HG02938 (cell line): ENCODE data around the gene POLR3C.
A peak's percentile ranks its signal among the peaks of the same experiment; 100 is the strongest.
"Not testable (repeated sequence)": the region's sequence is repeated elsewhere in the genome, so short reads cannot be mapped to it uniquely, and the experiment has no call there.

ENCODE experiments used
- ATAC-seq: cut with Tn5 transposase; IDR thresholded peaks from one replicate; pipeline ENCODE4 v1.9.1; 2021; ENCODE audit warnings: mild to moderate bottlenecking, moderate library complexity; ENCODE audit not compliant: unreplicated experiment

The POLR3C gene, protein sequence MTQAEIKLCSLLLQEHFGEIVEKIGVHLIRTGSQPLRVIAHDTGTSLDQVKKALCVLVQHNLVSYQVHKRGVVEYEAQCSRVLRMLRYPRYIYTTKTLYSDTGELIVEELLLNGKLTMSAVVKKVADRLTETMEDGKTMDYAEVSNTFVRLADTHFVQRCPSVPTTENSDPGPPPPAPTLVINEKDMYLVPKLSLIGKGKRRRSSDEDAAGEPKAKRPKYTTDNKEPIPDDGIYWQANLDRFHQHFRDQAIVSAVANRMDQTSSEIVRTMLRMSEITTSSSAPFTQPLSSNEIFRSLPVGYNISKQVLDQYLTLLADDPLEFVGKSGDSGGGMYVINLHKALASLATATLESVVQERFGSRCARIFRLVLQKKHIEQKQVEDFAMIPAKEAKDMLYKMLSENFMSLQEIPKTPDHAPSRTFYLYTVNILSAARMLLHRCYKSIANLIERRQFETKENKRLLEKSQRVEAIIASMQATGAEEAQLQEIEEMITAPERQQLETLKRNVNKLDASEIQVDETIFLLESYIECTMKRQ

DNA sequence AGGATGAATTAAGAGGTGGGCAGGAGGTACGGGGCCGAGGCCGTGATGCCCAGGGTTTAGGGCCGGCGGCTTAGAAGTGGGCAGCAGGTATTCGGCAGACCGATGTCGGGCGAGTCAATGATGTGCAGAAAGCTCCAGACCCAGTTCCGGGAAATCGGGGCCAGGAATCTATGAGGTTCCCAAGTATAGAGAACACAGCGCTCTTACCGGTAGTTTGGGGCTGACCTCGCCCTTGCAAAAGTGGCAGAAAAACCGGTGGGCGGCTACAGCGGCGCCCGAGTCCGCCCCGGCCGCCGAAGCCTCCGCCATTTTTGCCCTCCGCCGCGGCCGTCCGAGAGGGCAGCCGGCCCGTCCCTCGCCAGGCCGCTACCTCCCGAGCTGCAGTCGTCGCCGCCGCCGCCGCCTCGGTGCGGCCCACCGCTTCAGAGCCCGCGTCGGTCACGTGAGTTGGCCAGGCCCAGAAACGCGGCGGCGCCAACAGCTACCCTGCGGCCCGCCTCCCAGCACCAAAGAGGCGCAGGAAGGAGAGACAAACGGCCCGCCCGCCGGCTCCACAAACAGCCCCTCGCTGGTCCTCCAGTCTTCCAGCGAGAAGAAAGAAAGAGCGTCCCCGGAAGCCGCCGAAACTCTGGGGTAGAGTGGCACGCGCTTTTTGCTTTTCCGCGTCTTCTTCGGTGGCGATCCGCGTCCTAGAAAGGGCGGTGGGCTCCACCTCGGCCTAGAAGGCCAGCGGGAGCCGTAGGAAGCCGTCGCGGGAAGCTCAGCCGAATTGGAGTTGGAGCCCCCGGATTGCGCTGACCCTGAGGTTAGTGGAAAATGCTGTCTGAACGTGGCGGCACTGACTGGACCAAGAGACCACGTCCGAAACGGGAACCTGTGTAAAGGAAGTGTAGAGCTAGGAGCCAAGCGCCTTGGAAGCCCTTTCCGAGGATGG, at the start of gene POLR3C, which contains the start of gene RNF115:
POLR3C (plus strand) TSS at position 636 of the 934 bp plus-strand sequence. CDS start 1,577 bp downstream, outside the sequence.
RNF115 (minus strand) TSS at position 531 of the 934 bp plus-strand sequence; CDS start at position 309, 222 bp downstream.
- ATAC-seq: peak; percentile 75

DNA sequence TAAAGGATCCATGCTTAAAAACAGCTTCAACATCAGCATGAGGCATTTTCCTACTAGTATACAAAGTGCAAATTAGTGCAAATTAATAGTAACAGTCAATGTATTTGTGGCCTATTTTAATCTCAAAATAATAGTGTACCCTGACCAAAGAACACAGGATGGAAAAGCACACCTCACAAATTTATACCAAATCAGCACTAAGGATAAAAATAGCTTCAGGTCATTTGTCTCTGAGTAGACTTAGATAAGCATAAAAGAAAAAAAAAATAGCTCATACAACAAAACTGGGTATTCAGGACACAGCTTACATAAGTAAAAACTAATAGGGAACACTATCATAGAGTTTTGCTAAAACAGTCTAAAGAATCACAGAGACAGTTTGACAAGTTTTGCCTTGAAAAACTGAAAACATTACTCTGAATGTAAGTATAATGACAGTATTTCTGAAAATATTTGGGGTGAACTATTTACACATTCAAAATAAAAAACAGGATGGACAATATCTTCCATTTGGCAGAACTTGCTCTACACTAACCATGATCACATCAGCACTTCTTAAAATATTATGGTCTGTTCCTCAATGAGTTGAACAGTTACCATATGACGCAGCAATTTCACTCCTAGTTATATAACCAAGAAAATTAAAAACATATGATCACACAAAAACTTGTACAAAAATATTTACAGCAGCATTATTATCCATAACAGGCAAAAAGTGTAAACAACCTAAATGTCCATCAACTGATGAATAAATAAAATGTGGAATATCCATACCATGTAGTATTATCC, 46.4 kb upstream of the POLR3C start:
- no peak for ATAC-seq

DNA sequence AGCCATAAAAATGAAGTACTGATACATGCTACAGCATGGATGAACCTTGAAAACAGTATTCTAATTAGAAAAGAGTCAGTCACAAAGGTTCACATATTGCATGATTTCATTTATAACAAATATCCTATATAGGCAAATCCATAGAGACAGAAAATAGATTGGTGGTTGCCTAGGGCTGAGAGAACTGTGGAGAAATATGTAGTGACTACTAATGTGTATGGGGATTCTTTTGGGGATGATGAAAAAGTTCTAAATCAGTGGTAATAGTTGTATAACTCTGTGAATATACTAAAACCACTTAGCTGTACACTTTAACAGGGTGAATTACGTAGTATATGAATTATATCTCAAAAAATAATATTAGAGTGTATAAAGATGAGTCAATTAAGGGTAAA, 45.9 kb upstream of the POLR3C start:
- ATAC-seq: no peak

DNA sequence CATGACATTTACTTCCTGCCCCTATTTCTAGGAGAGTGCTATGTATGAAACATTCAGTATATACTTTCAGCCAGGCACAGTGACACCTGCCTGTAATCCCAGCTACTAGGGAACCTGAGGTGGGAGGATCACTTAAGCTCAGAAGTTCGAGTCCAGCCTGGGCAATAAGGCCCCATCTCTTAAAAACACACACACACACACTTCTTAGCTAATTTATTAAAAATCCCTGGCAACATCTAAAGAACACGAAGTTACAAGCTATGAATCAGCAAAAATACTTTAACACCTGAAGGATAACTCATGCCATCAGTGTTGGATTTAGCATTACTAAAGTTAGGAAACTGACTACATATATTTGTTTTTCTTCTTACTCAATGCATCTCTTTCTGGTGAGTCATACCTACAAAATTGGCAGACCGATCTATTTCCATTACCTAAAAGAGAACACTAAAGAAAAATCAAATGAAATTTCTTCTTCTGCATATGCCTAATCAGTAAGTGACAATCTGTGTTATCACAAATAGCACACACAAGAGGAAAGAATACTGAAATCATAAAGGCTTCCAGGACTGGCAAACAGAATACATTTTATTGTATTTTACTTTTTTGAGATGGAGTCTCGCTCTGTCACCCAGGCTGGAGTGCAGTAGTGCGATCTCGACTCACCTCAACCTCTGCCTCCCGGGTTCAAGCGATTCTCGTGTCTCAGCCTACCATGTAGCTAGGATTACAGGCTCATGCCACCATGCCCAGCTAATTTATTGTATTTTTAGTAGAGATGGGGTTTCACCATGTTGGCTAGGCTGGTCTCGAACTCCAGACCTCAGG, 41.5 kb upstream of the POLR3C start:
- no peak for ATAC-seq

DNA sequence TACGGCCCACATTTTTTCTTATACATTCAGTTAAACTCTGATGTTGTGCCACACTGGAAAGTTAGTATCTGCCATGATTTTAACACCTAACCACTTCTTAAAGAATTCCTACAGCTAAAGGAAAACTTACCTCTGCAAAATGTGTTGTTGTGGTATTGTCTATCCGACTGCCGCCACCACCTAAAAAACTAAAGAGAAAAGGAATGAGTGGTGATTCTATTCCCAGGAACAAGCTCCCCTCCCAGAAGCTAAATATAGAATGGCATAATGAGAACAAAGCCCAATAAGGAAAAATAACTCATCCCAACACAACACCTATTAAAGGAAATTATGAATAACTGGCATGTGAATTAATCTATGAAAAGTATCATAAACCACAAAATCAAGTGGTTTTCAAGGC, 39.6 kb upstream of the POLR3C start:
- ATAC-seq: no peak

DNA sequence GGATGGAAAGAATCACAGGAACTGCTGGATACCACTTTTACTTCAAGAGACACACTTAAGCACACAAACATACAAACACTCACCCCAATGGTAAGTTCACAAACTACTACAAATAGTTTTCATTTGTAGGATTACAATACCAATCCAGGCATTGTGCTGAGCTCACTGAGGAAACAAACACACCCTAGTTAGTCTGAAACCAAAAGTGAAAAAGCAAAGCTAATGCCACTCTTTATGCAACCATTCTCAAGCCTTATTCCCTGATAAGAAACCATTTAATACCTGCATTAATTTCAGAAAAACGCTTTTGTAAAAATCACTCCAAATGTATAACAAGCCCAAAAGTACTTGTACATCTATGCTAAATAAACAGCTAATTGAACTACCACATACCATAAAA, 38.5 kb upstream of the POLR3C start:
- ATAC-seq: no peak

DNA sequence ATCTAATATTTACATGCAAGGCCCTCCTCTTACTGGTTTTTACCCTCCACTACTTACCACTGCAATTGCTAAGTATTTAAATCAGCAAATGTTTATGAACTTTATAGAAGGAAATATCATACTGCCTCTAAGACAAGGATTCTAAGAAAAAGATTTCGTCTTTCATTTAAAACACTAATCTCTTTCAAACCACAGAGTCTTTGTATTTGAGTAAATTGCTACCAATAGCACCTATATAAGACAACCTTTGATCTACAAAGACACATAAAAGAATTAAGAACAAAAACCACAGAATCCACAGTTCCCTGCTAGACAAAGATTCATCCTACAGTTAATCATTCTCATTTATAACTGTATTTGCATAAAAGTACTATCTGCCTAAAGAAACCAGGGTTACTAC, 37.7 kb upstream of the POLR3C start:
- no peak for ATAC-seq

DNA sequence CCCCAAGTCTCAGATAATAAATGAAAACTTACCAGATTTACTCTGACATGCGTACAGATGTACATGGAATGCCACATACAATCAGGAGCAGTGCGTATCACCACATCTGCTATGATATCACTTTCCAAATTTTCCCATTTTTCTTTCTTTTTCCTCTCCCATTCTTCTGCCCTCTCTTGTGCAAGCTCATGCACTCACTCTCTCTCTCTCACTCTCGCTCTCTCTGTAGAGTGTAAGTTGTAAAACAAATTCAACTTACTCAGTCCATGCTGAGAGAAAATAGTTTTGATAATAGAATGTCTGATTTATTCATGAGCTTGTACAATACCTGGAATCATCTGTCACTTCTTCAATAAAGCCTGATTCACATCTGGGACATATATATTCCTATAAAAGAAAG, 35.4 kb upstream of the POLR3C start:
- ATAC-seq: no peak

DNA sequence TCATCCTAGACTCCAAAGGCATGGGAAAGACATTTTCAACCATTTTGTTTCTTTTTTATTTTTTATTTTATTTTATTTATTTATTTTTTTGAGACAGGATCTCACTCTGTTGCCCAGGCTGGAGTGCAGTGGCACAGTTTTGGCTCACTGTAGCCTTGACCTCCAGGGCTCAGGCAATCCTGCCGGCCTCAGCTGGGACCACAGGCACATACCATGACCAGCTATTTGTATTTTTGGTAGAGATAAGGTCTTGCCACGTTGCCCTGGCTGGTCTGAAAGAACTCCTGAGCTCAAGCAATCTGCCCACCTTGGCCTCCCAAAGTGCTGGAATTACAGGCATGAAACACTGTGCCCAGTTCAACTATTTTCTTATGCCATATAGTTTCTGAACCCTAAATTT, 32.1 kb upstream of the POLR3C start:
- ATAC-seq: not testable (repeated sequence)

DNA sequence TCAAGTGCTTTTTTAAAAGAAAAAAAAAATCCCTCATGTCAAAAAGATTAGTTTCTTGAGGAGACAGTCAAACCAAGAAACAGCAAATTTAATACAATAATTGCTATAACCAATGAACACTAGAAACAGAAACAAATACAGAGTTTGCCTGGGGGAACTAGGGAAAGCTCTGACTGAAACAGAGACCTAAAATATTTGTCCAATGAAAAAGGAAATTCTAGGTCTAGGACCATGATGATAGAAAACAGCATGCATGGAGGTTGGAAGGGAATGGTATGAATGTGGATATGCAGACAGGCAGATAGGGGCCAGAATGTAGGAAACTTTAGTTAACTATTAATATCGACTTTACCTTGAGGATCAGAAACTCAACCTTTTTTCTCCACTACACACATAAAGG, 31.5 kb upstream of the POLR3C start:
- no peak for ATAC-seq

DNA sequence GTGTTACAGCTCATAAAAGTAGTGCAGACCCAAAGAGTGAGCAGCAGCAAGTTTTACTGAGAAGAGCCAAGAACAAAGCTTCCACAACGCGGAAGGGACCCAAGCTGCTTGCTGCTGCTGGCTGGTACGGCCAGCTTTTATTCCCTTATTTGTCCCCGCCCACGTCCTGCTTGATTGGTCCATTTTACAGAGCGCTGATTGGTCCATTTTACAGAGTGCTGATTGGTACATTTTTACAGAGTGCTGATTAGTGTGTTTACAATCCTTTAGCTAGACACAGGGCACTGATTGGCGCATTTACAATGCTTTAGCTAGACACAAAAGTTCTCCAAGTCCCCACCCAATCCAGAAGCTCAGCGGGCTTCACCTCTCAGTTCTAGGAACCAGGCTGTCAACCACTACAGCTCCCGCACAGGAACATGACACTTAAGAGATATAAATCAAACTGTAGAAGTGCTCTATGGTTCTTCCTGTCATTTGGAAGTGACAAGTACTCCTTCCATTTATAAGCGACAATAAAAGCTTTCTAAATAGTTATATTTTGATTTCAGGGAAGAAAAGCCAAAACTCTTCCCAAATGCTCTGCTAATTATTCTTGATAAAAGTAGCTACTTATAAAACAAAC, 28.6 kb upstream of the POLR3C start:
- no peak for ATAC-seq

DNA sequence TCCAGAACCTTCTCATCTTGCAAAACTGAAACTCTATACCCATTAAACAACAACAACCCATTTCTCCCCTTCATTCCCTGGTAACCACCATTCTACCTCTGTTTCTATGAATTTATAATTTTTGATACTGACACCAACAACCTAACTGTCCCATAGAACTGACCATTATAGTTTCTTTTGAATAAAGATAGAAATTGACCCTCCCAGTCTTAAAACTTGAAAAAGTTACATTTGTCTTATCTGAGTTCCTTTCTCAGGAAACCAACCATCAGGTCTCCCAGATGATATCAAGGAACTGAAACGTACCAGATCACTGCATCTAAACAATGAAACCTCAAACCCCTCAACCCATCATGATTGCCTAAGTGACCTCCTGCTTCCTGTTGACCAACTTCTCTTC, 27.2 kb upstream of the POLR3C start:
- no peak for ATAC-seq

DNA sequence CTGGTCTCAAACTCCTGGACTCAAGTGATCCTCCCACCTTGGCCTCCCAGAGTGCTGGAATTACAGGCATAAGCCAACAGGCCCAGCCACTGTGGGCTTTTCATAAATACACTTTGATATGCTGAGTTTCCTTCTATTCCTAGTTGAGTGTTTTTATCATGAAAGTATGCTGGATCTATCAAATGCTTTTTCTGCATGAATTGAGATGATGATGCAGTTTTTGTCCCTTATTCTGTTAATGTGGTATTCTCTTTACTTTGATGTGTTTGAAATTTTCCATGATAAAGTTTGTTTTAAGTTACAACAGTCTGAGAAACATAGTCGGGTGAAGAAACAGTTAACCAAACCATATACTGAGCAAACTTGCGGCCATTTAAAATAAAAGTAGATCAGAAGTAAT, 24.2 kb upstream of the POLR3C start:
- no peak for ATAC-seq

DNA sequence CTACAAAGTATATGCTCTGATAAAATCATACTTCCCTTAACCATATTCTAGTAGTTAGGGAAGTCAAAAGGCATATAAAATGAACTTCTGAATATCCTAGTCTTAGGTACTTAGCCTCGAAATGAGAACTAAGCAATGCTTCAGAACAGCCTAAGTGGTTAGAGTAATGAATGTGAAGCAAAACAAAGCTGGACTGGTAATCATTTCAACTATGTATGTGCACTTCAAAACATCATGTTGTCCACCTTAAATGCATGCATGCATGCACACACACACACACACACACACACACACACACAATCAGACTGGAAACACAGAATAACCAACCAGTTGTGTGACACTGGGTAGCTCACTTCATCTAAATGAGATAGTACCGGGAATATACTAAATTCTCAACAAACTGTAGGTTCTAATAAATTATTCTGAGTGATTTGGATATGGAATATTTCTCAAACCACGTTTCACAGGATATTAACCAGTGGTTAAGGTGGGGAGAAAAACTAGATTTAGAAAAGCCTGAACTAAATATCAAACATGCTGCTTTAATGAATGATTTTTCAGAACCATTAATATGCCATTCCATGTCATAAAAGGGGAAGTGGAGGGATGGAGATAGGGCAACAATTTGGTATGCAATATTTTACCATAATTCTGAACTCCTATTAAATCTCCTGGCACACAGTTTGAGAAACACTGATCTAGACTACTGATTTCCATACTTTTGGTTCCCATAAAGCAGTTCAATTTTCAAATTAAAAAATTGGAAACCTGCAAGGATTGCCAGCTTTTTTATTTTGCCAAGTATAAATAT, 19.6 kb upstream of the POLR3C start:
- ATAC-seq: no peak

DNA sequence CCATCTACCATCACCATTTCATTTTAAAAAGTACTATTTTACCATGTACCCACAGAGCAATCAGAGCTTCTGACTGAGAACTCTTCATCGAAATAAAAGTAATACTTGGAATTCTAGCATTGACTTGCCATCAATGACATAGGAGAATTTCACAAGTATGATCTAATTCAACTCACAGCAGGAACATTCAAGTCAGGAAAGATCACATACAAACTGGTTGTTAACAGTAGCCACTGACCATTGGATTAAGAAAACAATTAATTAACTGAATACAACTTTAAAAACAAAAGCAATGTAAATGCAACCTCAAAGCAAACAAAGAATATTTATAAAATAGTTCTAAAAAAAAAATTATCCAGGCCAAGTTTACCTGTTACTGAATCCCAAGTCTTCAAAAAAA, 18.9 kb upstream of the POLR3C start:
- ATAC-seq: no peak

DNA sequence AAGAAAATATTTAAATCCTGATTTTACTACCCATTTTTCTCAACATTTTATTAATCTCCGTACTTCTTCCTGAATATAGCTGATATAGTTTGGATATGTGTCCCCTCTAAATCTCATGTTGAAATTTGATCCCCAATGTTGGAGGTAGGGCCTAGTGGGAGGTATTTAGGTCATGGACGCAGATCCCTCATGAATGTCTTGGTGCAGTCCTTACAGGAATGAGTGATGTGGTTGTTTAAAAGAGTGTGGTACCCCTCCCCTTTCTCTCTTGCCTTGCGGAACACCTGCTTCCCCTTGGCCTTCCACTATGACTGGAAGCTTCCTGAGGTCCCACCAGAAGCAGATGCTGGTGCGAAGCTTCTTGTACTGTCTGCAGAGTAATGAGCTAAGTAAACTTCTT, 17.6 kb upstream of the POLR3C start:
- ATAC-seq: no peak

DNA sequence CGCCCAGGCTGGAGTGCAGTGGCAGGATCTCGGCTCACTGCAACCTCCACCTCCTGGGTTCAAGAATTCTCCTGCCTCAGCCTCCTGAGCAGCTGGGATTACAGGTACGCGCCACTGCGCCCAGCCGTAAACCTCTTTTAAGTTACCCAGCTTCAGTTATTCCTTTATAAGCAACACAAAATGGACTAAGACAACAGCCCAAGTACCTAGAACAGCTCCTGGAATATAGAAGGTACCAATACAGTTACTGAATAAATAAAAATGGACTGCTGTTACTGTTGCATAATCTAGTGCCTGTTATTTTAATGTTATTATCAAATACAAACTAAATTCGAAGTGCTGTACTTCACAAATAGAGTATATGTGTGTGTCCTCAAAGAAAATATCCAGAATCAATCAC, 17.2 kb upstream of the POLR3C start:
- ATAC-seq: no peak

DNA sequence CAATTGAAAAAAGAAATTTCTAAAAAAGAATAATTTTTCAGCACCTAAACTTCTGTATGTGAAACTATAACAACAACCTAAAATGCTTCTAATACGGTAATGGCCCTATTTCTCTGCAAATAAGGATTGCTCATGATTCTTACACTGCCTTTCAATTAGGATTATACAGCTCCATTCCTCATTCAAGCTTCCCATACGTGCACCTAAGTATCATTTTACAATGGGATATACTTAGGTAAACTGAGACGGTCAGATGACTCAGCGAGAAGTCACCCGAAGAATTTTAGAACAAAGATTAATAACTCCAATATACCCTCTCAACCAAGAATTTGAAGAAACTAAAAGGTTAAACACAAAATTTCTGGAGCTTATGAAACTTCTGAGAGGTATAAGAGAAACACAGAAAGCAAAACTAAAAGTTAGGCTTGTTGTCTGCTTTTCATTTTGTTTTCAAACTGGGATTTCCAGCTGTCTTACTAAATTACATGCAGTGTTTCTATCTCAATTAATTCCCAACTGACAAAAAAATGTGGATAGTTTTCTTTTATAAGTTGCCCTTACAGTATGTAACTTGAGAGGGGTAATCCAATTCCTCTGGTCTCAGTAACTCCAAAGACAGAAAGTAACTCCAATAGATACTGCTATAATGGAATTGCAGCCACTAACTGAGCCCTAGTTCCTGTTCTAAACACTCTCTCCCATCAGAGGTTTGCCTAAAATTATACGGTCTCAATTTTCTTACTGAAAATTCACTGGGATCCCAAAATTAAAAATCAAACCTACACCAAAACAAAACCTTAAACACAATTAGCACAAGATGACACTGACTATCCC, 10.8 kb upstream of the POLR3C start:
- ATAC-seq: not testable (repeated sequence)
